ENCODE measurements around the gene PNLIPRP2. TPM values are rescaled to one million over a fixed set of nuclear protein-coding genes. Genes with fewer than 3 reads are reported as not detected.

PNLIPRP2 gene
- total RNA-seq, 2 experiments from 2014 or later = not detected

DNA sequence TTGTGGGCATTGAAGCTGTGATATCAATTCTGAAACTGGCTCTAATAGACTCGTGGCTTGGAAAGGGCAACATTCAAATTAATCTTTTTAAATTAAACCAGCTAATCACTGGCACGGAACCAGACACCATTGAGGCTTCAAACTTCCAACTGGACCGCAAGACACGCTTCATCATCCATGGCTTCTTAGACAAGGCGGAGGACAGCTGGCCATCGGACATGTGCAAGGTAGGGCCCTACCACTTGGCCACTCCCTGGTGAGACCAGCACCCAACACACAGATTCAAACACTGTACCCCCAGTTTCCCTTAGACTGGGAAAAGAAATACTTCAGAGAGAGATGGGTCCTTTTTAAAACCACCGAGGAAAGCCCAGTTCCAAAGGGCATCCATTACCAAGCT is 5.1 kb downstream of the PNLIPRP2 start:
- Mint-ChIP-seq H3K27me3 (peaks cover 18% of the 10 kb centered on the region), H3K4me1 (no peaks in the 10 kb centered on the region), H3K4me3 (no peak overlapping the region), H3K9me3 (no peaks in the 10 kb centered on the region), H3K36me3 (no peaks in the 10 kb centered on the region), H3K27ac (no peak overlapping the region)
- DNase-seq (no peak), ATAC-seq (ENCODE audit: low read depth) (no peak)
- POLR2A ChIA-PET = no interaction called here

GRCh38 chr10:116626815-116627214 is 6.1 kb downstream of the PNLIPRP2 start:
- no peak for ATAC-seq (ENCODE audit: low read depth)
- POLR2A ChIA-PET = no interaction called here
- no peaks in the 10 kb centered on the region for H3K4me1 Mint-ChIP-seq

DNA sequence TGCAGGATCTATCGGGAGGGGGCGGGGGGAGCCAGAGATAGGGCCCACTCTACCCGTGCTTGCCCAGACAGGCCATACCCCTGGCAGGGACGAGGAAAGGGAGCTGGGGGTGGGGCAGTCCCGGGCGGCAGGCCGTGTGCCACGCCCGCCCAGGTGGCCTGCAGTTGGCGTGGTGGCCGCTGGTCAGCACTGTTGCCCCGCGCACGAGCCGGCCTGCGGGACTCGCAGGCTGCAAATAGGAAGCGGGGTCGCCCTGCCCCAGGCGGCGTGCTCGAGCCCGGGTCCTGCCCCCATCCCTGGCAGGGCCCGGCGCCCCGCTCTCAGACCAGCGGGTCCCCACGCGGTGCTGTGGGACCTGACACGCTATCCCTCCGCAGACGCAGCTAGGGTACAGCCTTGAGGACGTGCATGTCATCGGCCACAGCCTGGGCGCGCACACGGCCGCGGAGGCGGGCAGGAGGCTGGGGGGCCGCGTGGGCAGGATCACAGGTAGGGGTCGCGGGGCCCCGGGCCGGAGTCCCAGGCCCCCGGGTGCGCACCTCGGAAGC is 6.7 kb downstream of the PNLIPRP2 start:
- POLR2A ChIA-PET = no interaction called here
- ATAC-seq (ENCODE audit: low read depth) (no peak), DNase-seq (no peak)
- Mint-ChIP-seq H3K4me3 (no peak overlapping the region), H3K27ac (no peak overlapping the region), H3K36me3 (no peaks in the 10 kb centered on the region), H3K27me3 (peaks cover 18% of the 10 kb centered on the region), H3K9me3 (no peaks in the 10 kb centered on the region), H3K4me1 (no peaks in the 10 kb centered on the region)

More at GRCh38 chr10:116626815-116627214, 6.1 kb downstream of the PNLIPRP2 start:
- Mint-ChIP-seq H3K27me3 (peaks cover 20% of the 10 kb centered on the region), H3K27ac (no peak overlapping the region), H3K4me3 (no peak overlapping the region), H3K36me3 (no peaks in the 10 kb centered on the region), H3K9me3 (no peaks in the 10 kb centered on the region)
- no peak for DNase-seq

DNA sequence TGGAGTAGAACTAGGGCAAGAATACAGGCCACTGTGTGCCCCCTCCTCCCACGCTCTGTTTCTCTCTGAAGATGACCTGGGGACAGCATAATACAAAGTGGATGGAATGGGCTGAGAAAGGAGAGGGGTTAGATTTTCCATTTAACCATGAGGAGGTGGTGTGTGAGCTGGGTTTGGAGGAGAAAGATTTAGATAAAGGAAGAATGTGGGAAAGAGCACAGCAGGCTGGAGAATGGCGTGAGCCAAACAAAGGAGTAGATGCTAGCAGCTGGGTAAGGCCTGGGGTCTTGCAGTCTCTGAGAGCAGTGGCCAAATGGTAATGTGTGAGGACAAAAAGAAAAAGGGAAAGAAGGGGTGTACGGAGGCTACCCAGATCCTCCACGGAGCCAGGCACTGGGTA is 8.6 kb downstream of the PNLIPRP2 start:
- no peak overlapping the region for H3K27ac Mint-ChIP-seq
- H3K27me3 Mint-ChIP-seq = peaks cover 17% of the 10 kb centered on the region
- no peaks in the 10 kb centered on the region for H3K4me1 Mint-ChIP-seq
- no peak overlapping the region for H3K4me3 Mint-ChIP-seq
- POLR2A ChIA-PET = interaction anchor here (0.6 kb wide), 1 partner anchor 168 kb away, joined by 6 read pairs; no protein-coding TSS in a partner anchor
- H3K36me3 Mint-ChIP-seq = no peaks in the 10 kb centered on the region
- ATAC-seq (ENCODE audit: low read depth) (no peak), DNase-seq (no peak)
- no peaks in the 10 kb centered on the region for H3K9me3 Mint-ChIP-seq

GRCh38 chr10:116630020-116630419 is 9.3 kb downstream of the PNLIPRP2 start:
- Mint-ChIP-seq H3K36me3 (no peaks in the 10 kb centered on the region), H3K27me3 (peaks cover 17% of the 10 kb centered on the region), H3K4me3 (no peak overlapping the region), H3K27ac (no peak overlapping the region), H3K4me1 (no peaks in the 10 kb centered on the region), H3K9me3 (no peaks in the 10 kb centered on the region)
- no peak for ATAC-seq (ENCODE audit: low read depth)
- POLR2A ChIA-PET = no interaction called here
- DNase-seq = no peak

DNA sequence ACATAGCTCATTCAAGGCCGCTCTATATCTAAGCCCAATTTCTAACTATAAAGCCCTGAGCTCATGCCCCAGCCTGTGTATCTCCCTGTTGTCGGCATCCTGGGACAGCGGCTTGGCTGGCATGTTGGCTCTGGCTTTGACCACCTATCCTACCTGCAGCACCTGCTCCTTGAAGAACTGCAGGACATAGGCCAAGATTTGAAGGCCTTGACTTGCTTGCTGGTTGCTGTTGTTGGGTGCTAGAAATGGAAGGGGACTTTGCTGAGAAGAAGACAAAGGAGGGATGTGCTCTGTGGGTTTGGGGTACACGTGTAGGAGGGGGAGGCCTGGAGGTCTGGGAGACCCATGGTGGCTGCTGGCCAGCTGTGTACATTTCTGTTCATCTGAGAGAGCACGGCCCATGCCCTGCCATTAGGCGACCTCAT is 11.1 kb downstream of the PNLIPRP2 start:
- no peaks in the 10 kb centered on the region for H3K36me3 Mint-ChIP-seq
- no peaks in the 10 kb centered on the region for H3K4me1 Mint-ChIP-seq
- H3K9me3 Mint-ChIP-seq = no peaks in the 10 kb centered on the region
- POLR2A ChIA-PET = no interaction called here
- DNase-seq = no peak
- no peak overlapping the region for H3K4me3 Mint-ChIP-seq
- ATAC-seq (ENCODE audit: low read depth) = no peak
- peaks cover 15% of the 10 kb centered on the region for H3K27me3 Mint-ChIP-seq
- H3K27ac Mint-ChIP-seq = no peak overlapping the region

DNA sequence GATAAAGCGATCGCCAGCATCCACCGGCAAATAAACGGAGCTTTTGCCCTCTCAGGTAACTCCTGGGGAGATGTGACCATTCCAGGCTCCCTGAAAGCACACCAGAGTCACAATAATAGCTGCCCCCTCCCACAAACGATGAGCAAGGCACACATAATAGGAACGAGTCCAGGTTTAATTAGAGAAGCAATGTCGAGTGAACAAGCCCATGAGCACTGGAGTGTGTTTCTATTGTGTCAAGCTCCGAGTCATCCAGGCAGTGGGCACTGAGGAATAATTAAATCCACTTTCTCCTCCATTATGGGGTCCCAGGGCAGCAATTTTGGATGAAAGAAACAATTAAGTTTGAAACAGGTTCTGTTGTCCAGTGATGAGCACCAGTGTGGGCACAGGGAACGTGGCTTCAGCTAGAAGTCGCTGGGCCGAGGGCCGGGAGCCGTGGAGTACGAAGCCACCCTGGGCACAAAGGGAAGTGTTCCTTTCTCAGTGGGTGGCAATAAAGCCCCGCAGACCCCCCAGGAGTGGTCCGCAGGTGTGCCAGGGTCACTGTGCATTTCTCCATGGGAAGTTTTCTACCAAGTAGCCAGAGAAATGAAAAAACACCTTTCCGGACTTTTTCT is 12.0 kb downstream of the PNLIPRP2 start:
- peaks cover 14% of the 10 kb centered on the region for H3K27me3 Mint-ChIP-seq
- no peak overlapping the region for H3K27ac Mint-ChIP-seq
- no peaks in the 10 kb centered on the region for H3K9me3 Mint-ChIP-seq
- DNase-seq (no peak), ATAC-seq (ENCODE audit: low read depth) (no peak)
- H3K36me3 Mint-ChIP-seq = no peaks in the 10 kb centered on the region
- no peaks in the 10 kb centered on the region for H3K4me1 Mint-ChIP-seq
- H3K4me3 Mint-ChIP-seq = no peak overlapping the region
- POLR2A ChIA-PET = no interaction called here

DNA sequence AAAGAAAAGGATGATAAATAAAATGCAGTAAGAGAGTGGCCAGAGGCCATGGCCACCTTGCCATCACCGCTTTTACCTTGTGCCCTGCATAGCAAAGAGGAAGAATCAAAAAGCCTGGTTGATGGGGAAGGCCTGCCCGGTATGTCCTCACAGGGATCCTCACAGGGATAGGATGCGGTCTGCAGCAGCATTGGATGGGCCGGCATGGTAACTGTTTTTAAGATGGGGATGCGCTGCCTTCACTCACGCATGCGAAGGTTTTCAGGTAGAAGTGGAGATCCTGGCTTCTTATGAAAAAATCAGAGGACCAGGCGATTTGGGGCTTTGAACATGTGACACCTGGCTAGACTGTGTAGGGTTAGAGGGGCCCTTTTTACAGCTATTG is 12.5 kb downstream of the PNLIPRP2 start:
- Mint-ChIP-seq H3K27ac (no peak overlapping the region), H3K9me3 (no peaks in the 10 kb centered on the region), H3K27me3 (peaks cover 12% of the 10 kb centered on the region), H3K4me3 (no peak overlapping the region), H3K36me3 (no peaks in the 10 kb centered on the region), H3K4me1 (peaks cover 2% of the 10 kb centered on the region)
- no peak for ATAC-seq (ENCODE audit: low read depth)
- POLR2A ChIA-PET = no interaction called here
- no peak for DNase-seq

DNA sequence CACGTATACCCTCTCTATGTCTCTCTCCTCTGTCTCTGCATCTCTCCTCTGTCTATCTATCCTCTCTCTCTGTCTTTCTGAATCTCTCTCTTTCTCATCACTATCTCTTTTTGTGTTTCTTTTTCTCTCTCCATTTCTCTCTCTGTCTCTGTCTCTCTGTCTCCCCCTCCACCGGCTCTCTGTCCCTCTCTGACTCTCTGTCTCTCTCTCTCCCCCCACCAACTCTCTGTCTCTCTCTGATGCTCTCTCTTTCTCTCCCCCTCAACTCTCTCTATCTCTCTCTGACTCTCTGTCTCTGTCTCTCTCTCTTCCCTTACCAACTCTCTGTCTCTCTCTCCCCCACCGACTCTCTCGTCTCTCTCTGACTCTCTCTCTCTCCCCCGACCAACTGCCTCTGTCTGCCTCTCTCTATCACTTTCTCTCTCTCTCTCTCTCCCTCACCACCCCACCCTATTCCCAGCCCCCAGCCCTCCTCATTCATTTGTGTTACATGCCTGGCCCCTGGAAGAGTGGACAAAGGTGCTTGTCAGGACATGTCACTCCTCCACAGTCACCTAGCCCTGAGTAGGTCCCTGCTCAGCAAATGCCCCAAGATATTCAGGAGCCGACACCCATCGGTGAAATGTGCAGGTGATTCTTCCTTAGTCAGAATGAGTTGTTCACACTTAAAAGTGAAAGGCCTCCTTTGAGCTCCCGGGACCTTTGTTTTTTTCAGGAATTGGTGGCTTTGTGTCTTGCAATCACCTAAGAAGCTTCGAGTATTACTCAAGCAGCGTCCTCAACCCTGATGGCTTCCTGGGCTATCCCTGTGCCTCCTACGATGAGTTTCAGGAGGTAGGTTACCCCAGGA is 13.6 kb downstream of the PNLIPRP2 start:
- POLR2A ChIA-PET = no interaction called here
- peaks cover 7% of the 10 kb centered on the region for H3K27me3 Mint-ChIP-seq
- no peaks in the 10 kb centered on the region for H3K9me3 Mint-ChIP-seq
- H3K27ac Mint-ChIP-seq = no peak overlapping the region
- DNase-seq (no peak), ATAC-seq (ENCODE audit: low read depth) (no peak)
- H3K4me3 Mint-ChIP-seq = no peak overlapping the region
- peaks cover 2% of the 10 kb centered on the region for H3K4me1 Mint-ChIP-seq
- H3K36me3 Mint-ChIP-seq = no peaks in the 10 kb centered on the region

DNA sequence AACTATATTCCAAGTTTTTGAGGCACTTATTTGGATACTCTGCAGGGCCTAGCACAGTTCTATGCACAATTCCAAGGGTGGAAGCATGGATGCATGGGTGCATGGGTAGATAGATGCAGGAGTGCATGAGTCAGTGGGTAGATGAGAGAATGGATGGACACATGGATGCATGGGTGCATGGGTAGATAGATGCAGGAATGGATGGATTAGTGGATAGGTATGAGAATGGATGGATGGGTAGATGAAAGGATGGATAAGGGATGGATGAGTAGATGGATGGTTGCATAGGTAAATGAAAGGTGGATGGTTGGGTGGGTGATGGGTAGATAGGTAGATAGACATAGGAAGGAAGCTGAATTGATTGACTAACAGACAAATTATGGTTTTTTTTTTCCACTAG is 15.6 kb downstream of the PNLIPRP2 start:
- no peaks in the 10 kb centered on the region for H3K36me3 Mint-ChIP-seq
- ATAC-seq (ENCODE audit: low read depth) = no peak
- no peaks in the 10 kb centered on the region for H3K9me3 Mint-ChIP-seq
- peaks cover 12% of the 10 kb centered on the region for H3K27me3 Mint-ChIP-seq
- no peak for DNase-seq
- POLR2A ChIA-PET = no interaction called here
- H3K4me1 Mint-ChIP-seq = peaks cover 2% of the 10 kb centered on the region
- H3K4me3 Mint-ChIP-seq = no peak overlapping the region
- H3K27ac Mint-ChIP-seq = no peak overlapping the region

GRCh38 chr10:116636976-116637375 is 16.2 kb downstream of the PNLIPRP2 start:
- Mint-ChIP-seq H3K27ac (no peak overlapping the region), H3K36me3 (no peaks in the 10 kb centered on the region), H3K9me3 (no peaks in the 10 kb centered on the region), H3K4me3 (no peak overlapping the region), H3K4me1 (peaks cover 2% of the 10 kb centered on the region), H3K27me3 (peaks cover 12% of the 10 kb centered on the region)
- POLR2A ChIA-PET = no interaction called here
- DNase-seq (no peak), ATAC-seq (ENCODE audit: low read depth) (no peak)

GRCh38 chr10:116637830-116638229 is 17.1 kb downstream of the PNLIPRP2 start:
- POLR2A ChIA-PET = no interaction called here
- H3K4me1 Mint-ChIP-seq = peaks cover 2% of the 10 kb centered on the region
- no peak overlapping the region for H3K4me3 Mint-ChIP-seq
- no peak overlapping the region for H3K27ac Mint-ChIP-seq
- H3K36me3 Mint-ChIP-seq = no peaks in the 10 kb centered on the region
- ATAC-seq (ENCODE audit: low read depth) = peak; percentile 39
- H3K9me3 Mint-ChIP-seq = no peaks in the 10 kb centered on the region
- DNase-seq = no peak
- peaks cover 12% of the 10 kb centered on the region for H3K27me3 Mint-ChIP-seq

- ATAC-seq (ENCODE audit: low read depth) (no peak), DNase-seq (no peak)
- Mint-ChIP-seq H3K4me3 (no peak overlapping the region), H3K27ac (no peak overlapping the region), H3K27me3 (peaks cover 2% of the 10 kb centered on the region), H3K4me1 (no peaks in the 10 kb centered on the region), H3K36me3 (no peaks in the 10 kb centered on the region), H3K9me3 (no peaks in the 10 kb centered on the region)
- POLR2A ChIA-PET = no interaction called here
Measured at GRCh38 chr10:116646502-116646901, 25.7 kb downstream of the PNLIPRP2 start.

DNA sequence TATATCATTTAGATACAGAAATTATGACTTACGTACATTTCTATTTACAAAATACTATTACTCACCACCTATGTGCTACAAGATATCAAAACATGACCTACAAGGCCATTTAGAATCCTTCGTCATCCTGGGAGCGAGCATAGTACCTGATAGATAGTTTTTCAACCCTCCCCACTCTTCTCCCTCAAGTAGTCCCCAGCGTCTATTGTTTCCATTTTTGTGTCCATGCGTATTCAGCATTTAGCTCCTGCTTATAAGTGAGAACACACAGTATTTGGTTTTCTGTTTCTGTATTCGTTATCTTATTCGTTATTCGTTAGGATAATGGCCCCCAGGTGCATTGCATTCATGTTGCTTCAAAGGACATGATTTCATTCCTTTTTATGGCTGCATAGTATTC is 28.1 kb downstream of the PNLIPRP2 start:
- no peak for ATAC-seq (ENCODE audit: low read depth)
- no peak overlapping the region for H3K27ac Mint-ChIP-seq
- H3K4me3 Mint-ChIP-seq = no peak overlapping the region

More for the DNA sequence above, 28.1 kb downstream of the PNLIPRP2 start:
- DNase-seq = no peak
- Mint-ChIP-seq H3K4me1 (no peaks in the 10 kb centered on the region), H3K27me3 (peaks cover 5% of the 10 kb centered on the region), H3K36me3 (no peaks in the 10 kb centered on the region), H3K9me3 (no peaks in the 10 kb centered on the region)
- POLR2A ChIA-PET = no interaction called here
